Liver (tissue), 9 donors: Measurements from ENCODE around the gene LDHAL6B. TPM values are rescaled to one million over a fixed set of nuclear protein-coding genes. Genes with fewer than 3 reads are reported as not detected.

Experiments used
- DNase-seq: peaks from one replicate; pipeline ENCODE4 v3.0.0-alpha.2; 2017; ENCODE audit warnings: low spot score
- H3K27ac ChIP-seq, 2 donors: one replicate each; pipeline ENCODE4 v1.7.0; 2013; ENCODE audit warnings: inconsistent platforms in 2 of 2, low read length in 2 of 2, control low read depth in 1 of 2, low read depth in 1 of 2, mild to moderate bottlenecking in 1 of 2
- H3K27me3 ChIP-seq, 4 donors: one replicate each; pipeline versions ENCODE4 v1.6.1 to v1.7.0; 2013; ENCODE audit warnings: low read length in 3 of 4, inconsistent platforms in 1 of 4, mild to moderate bottlenecking in 1 of 4, moderate library complexity in 1 of 4; ENCODE audit not compliant: control insufficient read depth in 4 of 4, insufficient read depth in 4 of 4
- H3K36me3 ChIP-seq, 4 donors: one replicate each; pipeline versions ENCODE4 v1.6.1 to v1.7.0; 2013; ENCODE audit warnings: low read length in 3 of 4, mild to moderate bottlenecking in 3 of 4, low read depth in 1 of 4, moderate library complexity in 1 of 4; ENCODE audit not compliant: control insufficient read depth in 4 of 4, insufficient read depth in 3 of 4
- H3K4me1 ChIP-seq, 4 donors: one replicate each; pipeline versions ENCODE4 v1.6.1 to v1.7.0; 2013; ENCODE audit warnings: low read length in 3 of 4, mild to moderate bottlenecking in 3 of 4, moderate library complexity in 1 of 4; ENCODE audit not compliant: control insufficient read depth in 4 of 4, insufficient read depth in 4 of 4
- H3K4me3 ChIP-seq, 3 donors: one replicate each; pipeline versions ENCODE4 v1.6.1 to v1.7.0; 2013; ENCODE audit warnings: low read length in 3 of 3, control low read depth in 1 of 3, low read depth in 1 of 3, mild to moderate bottlenecking in 1 of 3
- H3K9ac ChIP-seq, 2 donors: one replicate each; pipeline ENCODE4 v1.7.0; 2013; ENCODE audit warnings: low read length in 2 of 2, mild to moderate bottlenecking in 2 of 2, moderate library complexity in 2 of 2, control low read depth in 1 of 2, low read depth in 1 of 2
- H3K9me3 ChIP-seq, 4 donors: one replicate each; pipeline versions ENCODE4 v1.6.1 to v1.7.0; 2013; ENCODE audit warnings: low read length in 3 of 4; ENCODE audit not compliant: control insufficient read depth in 4 of 4
- ATF3 ChIP-seq: IDR thresholded peaks from 2 replicates; pipeline ENCODE4 v1.6.1; 2016; ENCODE audit warnings: antibody characterized with exemption
- EGR1 ChIP-seq, 2 donors: IDR thresholded peaks; 2 replicates each; pipeline ENCODE4 v1.6.1; 2016 to 2018; ENCODE audit warnings: antibody characterized with exemption in 2 of 2, low read depth in 2 of 2
- FOXA1 ChIP-seq: IDR thresholded peaks from 2 replicates; pipeline ENCODE4 v1.6.1; 2016; ENCODE audit warnings: antibody characterized with exemption
- FOXA2 ChIP-seq: IDR thresholded peaks from 2 replicates; pipeline ENCODE4 v1.6.1; 2016; ENCODE audit warnings: antibody characterized with exemption
- GABPA ChIP-seq, 2 donors: IDR thresholded peaks in 1 of 2; conservative IDR thresholded peaks in 1 of 2; 2 replicates each; pipeline ENCODE4 v1.6.1; 2016; ENCODE audit warnings: antibody characterized with exemption in 2 of 2, mild to moderate bottlenecking in 1 of 2, moderate library complexity in 1 of 2
- HNF4A ChIP-seq, 2 donors: conservative IDR thresholded peaks; 2 replicates each; pipeline ENCODE4 v1.6.1; 2016; ENCODE audit warnings: antibody characterized with exemption in 2 of 2, mild to moderate bottlenecking in 2 of 2
- HNF4G ChIP-seq: IDR thresholded peaks from 2 replicates; pipeline ENCODE4 v1.6.1; 2016; ENCODE audit warnings: antibody characterized with exemption
- JUND ChIP-seq, 2 donors: IDR thresholded peaks; 2 replicates each; pipeline ENCODE4 v1.6.1; 2016; ENCODE audit warnings: antibody characterized with exemption in 2 of 2
- NR2F2 ChIP-seq: IDR thresholded peaks from 2 replicates; pipeline ENCODE4 v1.6.1; 2016; ENCODE audit warnings: antibody characterized with exemption
- RAD21 ChIP-seq, 2 donors: IDR thresholded peaks; 2 replicates each; pipeline ENCODE4 v1.6.1; 2016; ENCODE audit warnings: antibody characterized with exemption in 2 of 2, mild to moderate bottlenecking in 2 of 2
- RXRA ChIP-seq, 2 donors: IDR thresholded peaks; 2 replicates each; pipeline ENCODE4 v1.6.1; 2017 to 2018; ENCODE audit warnings: antibody characterized with exemption in 2 of 2, mild to moderate bottlenecking in 1 of 2
- SP1 ChIP-seq: IDR thresholded peaks from 2 replicates; pipeline ENCODE4 v1.6.1; 2018; ENCODE audit warnings: antibody characterized with exemption, mild to moderate bottlenecking
- TAF1 ChIP-seq: conservative IDR thresholded peaks from 2 replicates; pipeline ENCODE4 v1.6.1; 2016; ENCODE audit warnings: antibody characterized with exemption, mild to moderate bottlenecking
- YY1 ChIP-seq: IDR thresholded peaks from 2 replicates; pipeline ENCODE4 v1.6.1; 2016; ENCODE audit warnings: antibody characterized with exemption, mild to moderate bottlenecking
- ZBTB33 ChIP-seq: IDR thresholded peaks from 2 replicates; pipeline ENCODE4 v1.6.1; 2016; ENCODE audit warnings: antibody characterized with exemption
- WGBS: extraction: QIAGEN DNeasy Blood & Tissue Kit; methylation state at CpG from one replicate; pipeline ENCODE4 v1.1.7; 2013; 5-methylcytosine and 5-hydroxymethylcytosine counted together
- polyA plus RNA-seq, 2 donors: library from polyadenylated mRNA; stranded (reverse) in 1 of 2; unstranded in 1 of 2; fragments of 200-250 nt in 1 of 2; fragments of >200 nt in 1 of 2; fragmentation: Nextera tagmentation in 1 of 2; extraction: Ambion mirVana in 1 of 2; gene quantifications; one replicate each; pipeline versions ENCODE4 v1.2.1 to v1.2.3, GENCODE V29; 2013 to 2015
- total RNA-seq, 2 donors: library from RNA; depleted of rRNA; stranded (reverse); fragments of >200 nt; gene quantifications; one replicate each; pipeline ENCODE4 v1.2.3, GENCODE V29; 2014
- TF ChIP-seq, protein P1 (sequence below): fragments of 150-350 bp; IDR thresholded peaks from 2 replicates; pipeline ENCODE4 v1.5.1; 2017; ENCODE audit warnings: improper control_type of control experiment, low read depth, low read length; ENCODE audit not compliant: missing input control
- TF ChIP-seq, protein P2 (sequence below): IDR thresholded peaks from 2 replicates; pipeline ENCODE4 v1.6.1; 2016; ENCODE audit warnings: antibody characterized with exemption, mild to moderate bottlenecking
- TF ChIP-seq, protein P3 (sequence below): IDR thresholded peaks from 2 replicates; pipeline ENCODE4 v1.6.1; 2016; ENCODE audit warnings: antibody characterized with exemption
- donor health status: healthy.
- donor health status: healthy.
- donor health status: healthy.
- donor health status: healthy.
- donor health status: healthy.

Gene LDHAL6B
- total and polyA plus RNA-seq, 4 donors = not detected

DNA sequence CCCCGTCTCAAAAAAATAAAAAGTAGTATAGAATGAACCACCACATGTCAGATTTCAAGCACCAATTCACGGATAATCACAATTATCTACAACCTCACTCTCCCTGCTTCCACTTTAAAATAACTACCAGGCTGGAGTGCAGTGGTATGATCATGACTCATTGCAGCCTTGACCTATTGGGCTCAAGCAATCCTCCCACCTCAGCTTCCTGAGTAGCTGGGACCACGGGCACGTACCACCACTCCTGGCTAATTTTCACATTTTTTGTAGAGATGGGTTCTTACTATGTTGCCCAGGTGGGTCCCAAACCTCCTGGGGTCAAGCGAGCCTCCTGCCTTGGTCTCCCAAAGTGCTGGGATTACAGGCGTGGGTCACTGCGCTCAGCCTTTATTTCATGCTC lies 38.1 kb upstream of the LDHAL6B start:
- H3K36me3 ChIP-seq = peaks cover 6 to 39% (median 21%) of the 10 kb centered on the region in 4 donors
- TF ChIP-seq SP1 = no peak
- no peak for TF ChIP-seq YY1
- TF ChIP-seq GABPA (IDR thresholded peaks at IDR 0.05 in 1 of 2, conservative IDR thresholded peaks at IDR 0.05 in 1 of 2) = no peak
- no peak for TF ChIP-seq JUND (IDR thresholded peaks at IDR 0.05)
- TF ChIP-seq FOXA2 = no peak
- H3K27me3 ChIP-seq = no peaks in the 10 kb centered on the region
- no peak overlapping the region for H3K9ac ChIP-seq
- no peak overlapping the region for H3K27ac ChIP-seq
- 92% methylated on average over 7 of the region's 7 CpGs for WGBS
- no peaks in the 10 kb centered on the region for H3K9me3 ChIP-seq
- no peaks in the 10 kb centered on the region for H3K4me1 ChIP-seq
- H3K4me3 ChIP-seq = no peak overlapping the region
- DNase-seq = no peak

GRCh38 chr15:59169251-59169708 lies 37.4 kb upstream of the LDHAL6B start:
- no peak for TF ChIP-seq ZBTB33
- no peak for TF ChIP-seq SP1
- no peak for TF ChIP-seq RXRA (IDR thresholded peaks at IDR 0.05)
- no peak for TF ChIP-seq HNF4G
- TF ChIP-seq, protein P1, sequence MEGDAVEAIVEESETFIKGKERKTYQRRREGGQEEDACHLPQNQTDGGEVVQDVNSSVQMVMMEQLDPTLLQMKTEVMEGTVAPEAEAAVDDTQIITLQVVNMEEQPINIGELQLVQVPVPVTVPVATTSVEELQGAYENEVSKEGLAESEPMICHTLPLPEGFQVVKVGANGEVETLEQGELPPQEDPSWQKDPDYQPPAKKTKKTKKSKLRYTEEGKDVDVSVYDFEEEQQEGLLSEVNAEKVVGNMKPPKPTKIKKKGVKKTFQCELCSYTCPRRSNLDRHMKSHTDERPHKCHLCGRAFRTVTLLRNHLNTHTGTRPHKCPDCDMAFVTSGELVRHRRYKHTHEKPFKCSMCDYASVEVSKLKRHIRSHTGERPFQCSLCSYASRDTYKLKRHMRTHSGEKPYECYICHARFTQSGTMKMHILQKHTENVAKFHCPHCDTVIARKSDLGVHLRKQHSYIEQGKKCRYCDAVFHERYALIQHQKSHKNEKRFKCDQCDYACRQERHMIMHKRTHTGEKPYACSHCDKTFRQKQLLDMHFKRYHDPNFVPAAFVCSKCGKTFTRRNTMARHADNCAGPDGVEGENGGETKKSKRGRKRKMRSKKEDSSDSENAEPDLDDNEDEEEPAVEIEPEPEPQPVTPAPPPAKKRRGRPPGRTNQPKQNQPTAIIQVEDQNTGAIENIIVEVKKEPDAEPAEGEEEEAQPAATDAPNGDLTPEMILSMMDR = no peak
- TF ChIP-seq FOXA2 = no peak
- TF ChIP-seq NR2F2 = no peak
- no peak for TF ChIP-seq RAD21 (IDR thresholded peaks at IDR 0.05)
- TF ChIP-seq TAF1 = no peak
- no peak for TF ChIP-seq JUND (IDR thresholded peaks at IDR 0.05)
- no peak for TF ChIP-seq YY1
- TF ChIP-seq HNF4A (conservative IDR thresholded peaks at IDR 0.05) = no peak
- no peak for TF ChIP-seq GABPA (IDR thresholded peaks at IDR 0.05 in 1 of 2, conservative IDR thresholded peaks at IDR 0.05 in 1 of 2)
- TF ChIP-seq, protein P2, sequence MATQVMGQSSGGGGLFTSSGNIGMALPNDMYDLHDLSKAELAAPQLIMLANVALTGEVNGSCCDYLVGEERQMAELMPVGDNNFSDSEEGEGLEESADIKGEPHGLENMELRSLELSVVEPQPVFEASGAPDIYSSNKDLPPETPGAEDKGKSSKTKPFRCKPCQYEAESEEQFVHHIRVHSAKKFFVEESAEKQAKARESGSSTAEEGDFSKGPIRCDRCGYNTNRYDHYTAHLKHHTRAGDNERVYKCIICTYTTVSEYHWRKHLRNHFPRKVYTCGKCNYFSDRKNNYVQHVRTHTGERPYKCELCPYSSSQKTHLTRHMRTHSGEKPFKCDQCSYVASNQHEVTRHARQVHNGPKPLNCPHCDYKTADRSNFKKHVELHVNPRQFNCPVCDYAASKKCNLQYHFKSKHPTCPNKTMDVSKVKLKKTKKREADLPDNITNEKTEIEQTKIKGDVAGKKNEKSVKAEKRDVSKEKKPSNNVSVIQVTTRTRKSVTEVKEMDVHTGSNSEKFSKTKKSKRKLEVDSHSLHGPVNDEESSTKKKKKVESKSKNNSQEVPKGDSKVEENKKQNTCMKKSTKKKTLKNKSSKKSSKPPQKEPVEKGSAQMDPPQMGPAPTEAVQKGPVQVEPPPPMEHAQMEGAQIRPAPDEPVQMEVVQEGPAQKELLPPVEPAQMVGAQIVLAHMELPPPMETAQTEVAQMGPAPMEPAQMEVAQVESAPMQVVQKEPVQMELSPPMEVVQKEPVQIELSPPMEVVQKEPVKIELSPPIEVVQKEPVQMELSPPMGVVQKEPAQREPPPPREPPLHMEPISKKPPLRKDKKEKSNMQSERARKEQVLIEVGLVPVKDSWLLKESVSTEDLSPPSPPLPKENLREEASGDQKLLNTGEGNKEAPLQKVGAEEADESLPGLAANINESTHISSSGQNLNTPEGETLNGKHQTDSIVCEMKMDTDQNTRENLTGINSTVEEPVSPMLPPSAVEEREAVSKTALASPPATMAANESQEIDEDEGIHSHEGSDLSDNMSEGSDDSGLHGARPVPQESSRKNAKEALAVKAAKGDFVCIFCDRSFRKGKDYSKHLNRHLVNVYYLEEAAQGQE = no peak
- no peak for TF ChIP-seq ATF3
- TF ChIP-seq EGR1 (IDR thresholded peaks at IDR 0.05; ENCODE audit: low read depth in 2 of 2) = no peak
- TF ChIP-seq, protein P3, sequence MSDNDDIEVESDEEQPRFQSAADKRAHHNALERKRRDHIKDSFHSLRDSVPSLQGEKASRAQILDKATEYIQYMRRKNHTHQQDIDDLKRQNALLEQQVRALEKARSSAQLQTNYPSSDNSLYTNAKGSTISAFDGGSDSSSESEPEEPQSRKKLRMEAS = no peak
- no peak for TF ChIP-seq FOXA1
- DNase-seq = no peak
- Histone ChIP-seq H3K27ac (no peak overlapping the region), H3K9me3 (no peaks in the 10 kb centered on the region), H3K36me3 (peaks cover 6 to 37% (median 24%) of the 10 kb centered on the region in 4 donors), H3K27me3 (no peaks in the 10 kb centered on the region), H3K4me3 (no peak overlapping the region), H3K9ac (no peak overlapping the region), H3K4me1 (no peaks in the 10 kb centered on the region)
- WGBS = 86% methylated on average over 3 of the region's 3 CpGs
